SHP77 (cell line): Measurements from ENCODE around the gene POTEG.
"Not testable (repeated sequence)": the region's sequence is repeated elsewhere in the genome, so short reads cannot be mapped to it uniquely, and the experiment has no call there.

Source experiments
- DNase-seq, 2 experiments: peaks; one replicate each; lab custom pipeline; 2025; lab: John Stamatoyannopoulos, UW

The POTEG gene

GRCh38 chr14:19372813-19373500 lies 61.2 kb downstream of the POTEG start:
- not testable (repeated sequence) for DNase-seq

DNA sequence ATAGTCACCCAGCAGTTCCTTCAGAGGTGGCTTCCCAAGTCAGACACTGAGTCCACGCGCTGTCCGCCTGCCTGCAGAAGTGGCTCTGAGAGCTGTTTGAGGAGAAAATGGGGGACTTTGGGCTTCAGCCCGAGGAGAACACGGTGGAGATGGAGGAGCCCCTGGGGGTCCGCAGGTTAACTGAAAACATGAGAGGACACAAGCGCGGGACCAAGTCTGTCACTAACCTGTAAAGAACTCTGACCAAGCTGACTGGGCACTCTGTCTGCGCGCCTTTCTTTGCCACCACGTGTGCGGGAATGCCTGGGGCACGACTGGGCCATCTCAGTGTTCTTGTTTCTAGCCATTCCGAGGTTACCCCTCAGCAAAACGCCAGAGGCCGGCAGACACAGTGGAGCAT lies 62.4 kb downstream of the POTEG start:
- DNase-seq: not testable (repeated sequence)

DNA sequence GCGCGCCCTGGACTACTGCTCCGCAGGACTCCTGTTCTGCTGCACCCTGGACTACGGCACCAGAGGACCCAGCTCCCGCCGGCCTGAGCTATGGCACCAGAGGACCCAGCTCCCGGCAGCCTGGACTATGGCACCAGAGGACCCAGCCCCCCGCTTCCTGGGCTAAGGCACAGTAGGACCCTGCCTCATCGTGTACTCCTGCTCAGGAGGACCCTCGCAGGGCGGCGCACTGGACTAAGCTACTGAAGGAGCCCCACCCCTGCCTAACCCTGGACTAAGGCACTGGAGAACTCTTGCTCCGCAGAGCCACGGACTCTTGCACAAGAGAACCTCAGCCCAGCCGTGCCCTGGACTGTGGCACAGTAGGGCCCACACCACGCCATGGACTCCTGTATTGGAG lies 71.3 kb downstream of the POTEG start:
- not testable (repeated sequence) for DNase-seq

GRCh38 chr14:19362323-19362722 lies 71.8 kb downstream of the POTEG start:
- DNase-seq: not testable (repeated sequence)

DNA sequence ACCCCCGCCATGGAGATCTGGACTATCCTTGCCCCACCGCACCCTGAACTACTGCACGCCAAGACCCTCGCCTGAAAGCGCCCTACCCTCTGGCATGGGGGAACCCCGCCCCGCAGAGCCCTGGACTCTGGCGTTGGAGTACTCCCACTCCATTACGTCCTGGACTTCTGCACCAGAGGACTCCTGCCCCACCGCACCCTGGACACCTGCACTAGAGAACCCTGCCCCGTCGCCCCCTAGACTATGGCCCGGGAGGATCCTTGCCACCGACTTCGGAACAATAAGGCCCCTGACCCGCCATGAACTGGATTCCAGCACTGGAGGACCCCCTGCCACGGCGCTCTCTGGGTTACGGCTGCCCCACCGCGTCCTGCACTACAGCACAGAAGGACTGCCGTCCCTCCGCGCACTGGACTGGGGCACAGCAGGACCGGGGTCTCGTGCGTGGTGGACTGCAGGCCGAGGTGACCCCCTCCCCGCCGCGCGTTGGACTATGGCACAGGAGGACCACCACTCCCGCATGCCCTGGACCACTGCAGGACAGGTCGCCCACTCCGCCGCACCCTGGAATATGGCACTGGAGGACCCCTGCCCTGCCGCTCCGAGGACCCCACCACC lies 72.4 kb downstream of the POTEG start:
- DNase-seq: not testable (repeated sequence)

DNA sequence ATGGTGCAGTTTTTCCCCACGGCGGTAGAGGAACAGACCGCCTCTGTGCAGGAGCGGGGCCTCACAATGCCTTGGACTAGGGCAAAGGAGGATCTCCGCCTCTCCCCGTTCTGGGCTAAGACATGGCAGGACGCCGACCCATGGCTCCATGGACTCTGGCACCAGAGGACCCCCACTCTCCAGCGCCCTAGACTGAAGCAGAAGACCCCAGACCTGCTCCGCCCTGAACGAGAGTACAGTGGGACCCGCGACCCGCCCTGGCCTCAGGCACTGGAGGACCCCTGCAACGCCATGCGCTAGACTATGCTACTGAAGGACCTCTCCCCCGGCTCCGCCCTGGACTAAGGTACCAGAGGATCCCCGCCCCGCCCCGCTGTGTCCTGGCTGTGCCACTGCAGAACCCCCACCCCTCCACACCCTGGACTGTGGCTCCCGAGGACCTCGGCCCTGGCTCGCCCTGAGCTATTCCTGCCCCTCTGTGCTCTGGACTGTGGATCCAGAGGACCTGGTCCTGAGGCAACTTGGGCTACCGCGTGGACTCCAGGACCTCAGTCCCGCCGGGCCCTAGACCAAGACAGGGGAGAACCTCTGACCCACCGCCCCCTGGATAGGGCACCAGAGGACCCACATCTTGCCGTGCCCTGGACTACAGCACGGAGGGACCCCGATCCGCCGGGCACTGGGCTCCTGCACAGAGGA lies 73.1 kb downstream of the POTEG start:
- not testable (repeated sequence) for DNase-seq
